ENCODE results near the gene CLDN4.
A peak's percentile ranks its signal among the peaks of the same experiment; 100 is the strongest.

Gene CLDN4

GRCh38 chr7:73828107-73828803 lies 2.5 kb upstream of the CLDN4 start:
- peaks cover 2 to 37% of the 10 kb centered on the region in 2 donors for H3K4me1 ChIP-seq (ENCODE audit: control insufficient read depth in 2 of 2, insufficient read depth in 1 of 2, low read depth in 1 of 2, low read length in 2 of 2)
- no peak overlapping the region for H3K14ac ChIP-seq (ENCODE audit: low read length)
- H3K9me3 ChIP-seq (replicated peaks in 1 of 2; ENCODE audit: control insufficient read depth in 2 of 2, insufficient read depth in 1 of 2, low read depth in 1 of 2, low read length in 2 of 2): no peaks in the 10 kb centered on the region
- no peak for DNase-seq (ENCODE audit: low spot score)
- no peak overlapping the region for H3K23ac ChIP-seq (ENCODE audit: low read depth, low read length, poor library complexity)
- no peak overlapping the region for H2BK15ac ChIP-seq (ENCODE audit: low read length)
- WGBS, 2 donors (ENCODE audit: extremely low coverage in 2 of 2, insufficient read length in 2 of 2, insufficient replicate concordance in 1 of 2): no CpG with 5 or more reads among the region's 14 CpGs
- peaks cover 0 to 15% (median 10%) of the 10 kb centered on the region in 3 experiments for H3K27me3 ChIP-seq (ENCODE audit: control insufficient read depth in 3 of 3, insufficient read depth in 3 of 3, low read depth in 1 of 3, low read length in 3 of 3)
- no peak overlapping the region for H2BK12ac ChIP-seq (ENCODE audit: low read length)
- H3K36me3 ChIP-seq (replicated peaks in 1 of 2; ENCODE audit: control insufficient read depth in 2 of 2, insufficient read depth in 2 of 2, low read length in 2 of 2): no peaks in the 10 kb centered on the region
- no peak overlapping the region for H3K4me3 ChIP-seq (ENCODE audit: low read length in 2 of 2)
- H4K8ac ChIP-seq (ENCODE audit: low read depth, low read length): no peak overlapping the region
- H3K27ac ChIP-seq (replicated peaks; ENCODE audit: low read length): no peak overlapping the region
- H3K4me2 ChIP-seq (ENCODE audit: insufficient read depth, low read length, poor library complexity, severe bottlenecking): no peak overlapping the region
- no peak overlapping the region for H2AFZ ChIP-seq (ENCODE audit: low read length)
- peak overlapping the region; percentile 77 for H3K18ac ChIP-seq (ENCODE audit: low read length)
- no peak overlapping the region for H3K4ac ChIP-seq (ENCODE audit: low read length)
- H2BK120ac ChIP-seq (ENCODE audit: low read depth, low read length): no peak overlapping the region
- H4K91ac ChIP-seq (ENCODE audit: low read depth, low read length, poor library complexity): no peak overlapping the region
- peak overlapping the region; percentile 59 for H2AK5ac ChIP-seq (ENCODE audit: low read depth, low read length)
- H2BK5ac ChIP-seq (ENCODE audit: low read length): peak overlapping the region; percentile 7
- no peaks in the 10 kb centered on the region for H3K79me1 ChIP-seq (ENCODE audit: low read depth, low read length)
- H3K9ac ChIP-seq (ENCODE audit: low read depth, low read length, poor library complexity): no peak overlapping the region

- no peak overlapping the region for H3K27ac ChIP-seq (replicated peaks; ENCODE audit: low read length)
- WGBS, 2 donors (ENCODE audit: extremely low coverage in 2 of 2, insufficient read length in 2 of 2, insufficient replicate concordance in 1 of 2): no CpG with 5 or more reads among the region's 5 CpGs
- peaks cover 2 to 37% of the 10 kb centered on the region in 2 donors for H3K4me1 ChIP-seq (ENCODE audit: control insufficient read depth in 2 of 2, insufficient read depth in 1 of 2, low read depth in 1 of 2, low read length in 2 of 2)
These were observed 1.8 kb upstream of the CLDN4 start for GRCh38 chr7:73828972-73829371.

GRCh38 chr7:73829505-73829904 lies 1.3 kb upstream of the CLDN4 start:
- H4K91ac ChIP-seq (ENCODE audit: low read depth, low read length, poor library complexity): no peak overlapping the region
- H3K18ac ChIP-seq (ENCODE audit: low read length): peak overlapping the region; percentile 81
- no peak overlapping the region for H3K23ac ChIP-seq (ENCODE audit: low read depth, low read length, poor library complexity)
- no peak overlapping the region for H3K9ac ChIP-seq (ENCODE audit: low read depth, low read length, poor library complexity)
- no peak overlapping the region for H3K4ac ChIP-seq (ENCODE audit: low read length)
- peaks cover 0 to 2% of the 10 kb centered on the region in 2 donors for H3K9me3 ChIP-seq (replicated peaks in 1 of 2; ENCODE audit: control insufficient read depth in 2 of 2, insufficient read depth in 1 of 2, low read depth in 1 of 2, low read length in 2 of 2)
- no peak overlapping the region for H3K27ac ChIP-seq (replicated peaks; ENCODE audit: low read length)
- no peaks in the 10 kb centered on the region for H3K36me3 ChIP-seq (replicated peaks in 1 of 2; ENCODE audit: control insufficient read depth in 2 of 2, insufficient read depth in 2 of 2, low read length in 2 of 2)
- H3K4me3 ChIP-seq (ENCODE audit: low read length in 2 of 2): no peak overlapping the region
- no peak overlapping the region for H2BK5ac ChIP-seq (ENCODE audit: low read length)
- H2BK15ac ChIP-seq (ENCODE audit: low read length): no peak overlapping the region
- no peak overlapping the region for H3K14ac ChIP-seq (ENCODE audit: low read length)
- H2BK120ac ChIP-seq (ENCODE audit: low read depth, low read length): no peak overlapping the region
- no peak overlapping the region for H2AFZ ChIP-seq (ENCODE audit: low read length)
- no peak for DNase-seq (ENCODE audit: low spot score)
- H2AK5ac ChIP-seq (ENCODE audit: low read depth, low read length): peak overlapping the region; percentile 18
- peaks cover 0 to 10% (median 5%) of the 10 kb centered on the region in 3 experiments for H3K27me3 ChIP-seq (ENCODE audit: control insufficient read depth in 3 of 3, insufficient read depth in 3 of 3, low read depth in 1 of 3, low read length in 3 of 3)
- H4K8ac ChIP-seq (ENCODE audit: low read depth, low read length): no peak overlapping the region
- H3K4me2 ChIP-seq (ENCODE audit: insufficient read depth, low read length, poor library complexity, severe bottlenecking): no peak overlapping the region
- no peaks in the 10 kb centered on the region for H3K79me1 ChIP-seq (ENCODE audit: low read depth, low read length)
- no CpG with 5 or more reads among the region's 7 CpGs for WGBS, 2 donors (ENCODE audit: extremely low coverage in 2 of 2, insufficient read length in 2 of 2, insufficient replicate concordance in 1 of 2)
- peaks cover 2 to 35% of the 10 kb centered on the region in 2 donors for H3K4me1 ChIP-seq (ENCODE audit: control insufficient read depth in 2 of 2, insufficient read depth in 1 of 2, low read depth in 1 of 2, low read length in 2 of 2)
- no peak overlapping the region for H2BK12ac ChIP-seq (ENCODE audit: low read length)

More at GRCh38 chr7:73828972-73829371, 1.8 kb upstream of the CLDN4 start:
- H3K36me3 ChIP-seq (replicated peaks in 1 of 2; ENCODE audit: control insufficient read depth in 2 of 2, insufficient read depth in 2 of 2, low read length in 2 of 2): no peaks in the 10 kb centered on the region
- H2BK5ac ChIP-seq (ENCODE audit: low read length): no peak overlapping the region
- no peaks in the 10 kb centered on the region for H3K79me1 ChIP-seq (ENCODE audit: low read depth, low read length)
- H2BK15ac ChIP-seq (ENCODE audit: low read length): no peak overlapping the region
- no peak overlapping the region for H2AFZ ChIP-seq (ENCODE audit: low read length)
- H3K4me2 ChIP-seq (ENCODE audit: insufficient read depth, low read length, poor library complexity, severe bottlenecking): no peak overlapping the region
- H2BK120ac ChIP-seq (ENCODE audit: low read depth, low read length): no peak overlapping the region
- H3K9me3 ChIP-seq (replicated peaks in 1 of 2; ENCODE audit: control insufficient read depth in 2 of 2, insufficient read depth in 1 of 2, low read depth in 1 of 2, low read length in 2 of 2): no peaks in the 10 kb centered on the region
- H3K27me3 ChIP-seq (ENCODE audit: control insufficient read depth in 3 of 3, insufficient read depth in 3 of 3, low read depth in 1 of 3, low read length in 3 of 3): peaks cover 0 to 10% (median 10%) of the 10 kb centered on the region in 3 experiments
- H4K8ac ChIP-seq (ENCODE audit: low read depth, low read length): no peak overlapping the region
- H3K23ac ChIP-seq (ENCODE audit: low read depth, low read length, poor library complexity): no peak overlapping the region
- H3K4ac ChIP-seq (ENCODE audit: low read length): no peak overlapping the region
- no peak overlapping the region for H3K4me3 ChIP-seq (ENCODE audit: low read length in 2 of 2)
- DNase-seq (ENCODE audit: low spot score): no peak
- no peak overlapping the region for H2BK12ac ChIP-seq (ENCODE audit: low read length)
- peak overlapping the region; percentile 81 for H3K18ac ChIP-seq (ENCODE audit: low read length)
- no peak overlapping the region for H4K91ac ChIP-seq (ENCODE audit: low read depth, low read length, poor library complexity)
- no peak overlapping the region for H3K14ac ChIP-seq (ENCODE audit: low read length)
- peak overlapping the region; percentile 18 for H2AK5ac ChIP-seq (ENCODE audit: low read depth, low read length)
- no peak overlapping the region for H3K9ac ChIP-seq (ENCODE audit: low read depth, low read length, poor library complexity)

- H3K4ac ChIP-seq (ENCODE audit: low read length): no peak overlapping the region
- H3K9ac ChIP-seq (ENCODE audit: low read depth, low read length, poor library complexity): no peak overlapping the region
- H2BK120ac ChIP-seq (ENCODE audit: low read depth, low read length): no peak overlapping the region
- H3K36me3 ChIP-seq (replicated peaks in 1 of 2; ENCODE audit: control insufficient read depth in 2 of 2, insufficient read depth in 2 of 2, low read length in 2 of 2): no peaks in the 10 kb centered on the region
- peak overlapping the region; percentile 41 for H3K18ac ChIP-seq (ENCODE audit: low read length)
- peaks cover 0 to 5% of the 10 kb centered on the region in 2 donors for H3K9me3 ChIP-seq (replicated peaks in 1 of 2; ENCODE audit: control insufficient read depth in 2 of 2, insufficient read depth in 1 of 2, low read depth in 1 of 2, low read length in 2 of 2)
- H2BK15ac ChIP-seq (ENCODE audit: low read length): no peak overlapping the region
- peak overlapping the region; percentile 13 for H2AK5ac ChIP-seq (ENCODE audit: low read depth, low read length)
- no peak overlapping the region for H2BK5ac ChIP-seq (ENCODE audit: low read length)
- no peaks in the 10 kb centered on the region for H3K79me1 ChIP-seq (ENCODE audit: low read depth, low read length)
- H3K27ac ChIP-seq (replicated peaks; ENCODE audit: low read length): no peak overlapping the region
- no peak overlapping the region for H2BK12ac ChIP-seq (ENCODE audit: low read length)
- no peak overlapping the region for H3K4me3 ChIP-seq (ENCODE audit: low read length in 2 of 2)
- H2AFZ ChIP-seq (ENCODE audit: low read length): no peak overlapping the region
- no peak for DNase-seq (ENCODE audit: low spot score)
- H3K4me1 ChIP-seq (ENCODE audit: control insufficient read depth in 2 of 2, insufficient read depth in 1 of 2, low read depth in 1 of 2, low read length in 2 of 2): peaks cover 2 to 35% of the 10 kb centered on the region in 2 donors
- no peak overlapping the region for H3K4me2 ChIP-seq (ENCODE audit: insufficient read depth, low read length, poor library complexity, severe bottlenecking)
- no peak overlapping the region for H4K8ac ChIP-seq (ENCODE audit: low read depth, low read length)
- WGBS, 2 donors (ENCODE audit: extremely low coverage in 2 of 2, insufficient read length in 2 of 2, insufficient replicate concordance in 1 of 2): no CpG with 5 or more reads among the region's 13 CpGs
- H3K14ac ChIP-seq (ENCODE audit: low read length): no peak overlapping the region
- H3K27me3 ChIP-seq (ENCODE audit: control insufficient read depth in 3 of 3, insufficient read depth in 3 of 3, low read depth in 1 of 3, low read length in 3 of 3): peaks cover 0 to 10% (median 5%) of the 10 kb centered on the region in 3 experiments
- H4K91ac ChIP-seq (ENCODE audit: low read depth, low read length, poor library complexity): no peak overlapping the region
- no peak overlapping the region for H3K23ac ChIP-seq (ENCODE audit: low read depth, low read length, poor library complexity)
These were observed 695 bp upstream of the CLDN4 start for GRCh38 chr7:73829921-73830680.
